Right ventricle myocardium inferior (tissue), 1 donor: ENCODE measurements around the gene CRPPA. TPM values are rescaled to one million over a fixed set of nuclear protein-coding genes. Genes with fewer than 3 reads are reported as not detected.
"Not testable (repeated sequence)": the region's sequence is repeated elsewhere in the genome, so short reads cannot be mapped to it uniquely, and the experiment has no call there.

Source experiments
- ATAC-seq: fragments of 200-7000 bp; cut with Tn5 transposase; one replicate; pipeline ENCODE4 v1.9.1; 2020; ENCODE audit warnings: mild to moderate bottlenecking, moderate library complexity
- DNase-seq: peaks from one replicate; pipeline ENCODE4 v3.0.0; 2021; ENCODE audit errors: missing footprints
- intact Hi-C: fragments of 100-400 bp; cut with DNase I; formaldehyde crosslinking; loops from one replicate; pipeline ENCODE4 v1.11.0; 2022
- total RNA-seq: library from RNA; stranded (reverse); fragmentation: NEBNext Ultra II Directional; extraction: Animal tissue kit (Norgen Biotek cat#: 25700); gene quantifications from one replicate; pipeline ENCODE4 v1.2.1, GENCODE V29; 2021
- donor health status: DM: no; HTN: yes; CAD: no; lungs with severe emphysema.

Gene CRPPA
- total RNA-seq, 1 donor from 2014 or later = 7.1 TPM

DNA sequence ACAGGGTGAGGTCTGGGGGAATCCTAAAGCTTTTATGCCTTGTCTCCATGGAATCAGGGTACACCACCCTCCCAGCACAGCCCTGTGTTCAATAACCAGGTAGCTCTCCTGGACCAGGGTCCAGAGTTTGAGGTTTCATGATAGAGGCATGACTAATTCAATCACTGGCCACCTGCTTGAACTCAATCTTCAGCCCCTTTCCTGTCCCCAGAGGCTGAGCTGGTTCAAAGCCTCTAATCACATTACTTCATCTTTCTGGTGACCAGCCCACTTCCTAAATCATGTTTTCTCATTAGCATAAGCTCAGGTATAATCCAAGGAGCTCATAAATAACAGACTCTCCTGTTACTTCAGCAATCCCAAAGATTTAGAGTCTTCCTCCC lies 20.5 kb downstream of the CRPPA start:
- DNase-seq (no peak), ATAC-seq (no peak)
- intact Hi-C loops = no loop called here

DNA sequence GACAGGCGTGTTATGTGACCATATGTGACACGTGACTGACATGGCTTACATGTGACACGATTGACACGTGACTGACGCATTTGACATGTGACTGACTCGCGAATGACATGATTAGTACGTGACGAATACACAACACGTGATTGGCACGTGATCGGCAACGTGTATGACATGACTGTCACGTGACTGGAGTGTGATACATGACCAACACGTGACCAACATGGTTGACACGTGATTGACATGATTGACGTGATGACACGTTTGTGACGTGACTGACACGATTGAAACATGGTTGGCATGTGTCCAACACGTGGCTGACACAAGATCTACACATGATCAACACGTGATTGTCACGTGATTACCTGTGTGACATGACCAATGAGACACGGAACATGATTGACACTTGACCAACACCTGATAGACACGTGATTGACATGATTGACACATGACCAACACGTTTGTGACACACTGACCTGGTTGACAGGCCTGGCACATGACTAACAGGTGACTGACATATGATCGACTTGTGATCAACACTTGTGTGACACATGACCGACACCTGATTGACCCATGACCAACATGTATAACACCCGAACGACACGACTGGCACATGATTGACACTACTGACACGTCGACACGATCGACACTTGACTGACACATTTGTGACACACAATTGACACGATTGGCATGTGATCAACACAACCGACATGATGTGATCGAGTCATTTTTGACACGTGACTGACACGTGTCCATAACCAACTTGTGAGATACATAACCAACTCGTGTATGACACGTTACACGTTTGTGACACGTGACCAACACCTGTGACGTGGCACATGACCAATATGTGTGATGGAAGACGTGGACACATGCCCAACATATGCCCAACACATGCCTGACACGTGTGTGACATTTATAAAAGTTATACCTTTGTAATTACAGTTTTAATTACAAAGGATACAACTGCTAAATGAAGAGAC lies 21.1 kb downstream of the CRPPA start:
- DNase-seq = no peak
- intact Hi-C loops = no loop called here
- no peak for ATAC-seq

DNA sequence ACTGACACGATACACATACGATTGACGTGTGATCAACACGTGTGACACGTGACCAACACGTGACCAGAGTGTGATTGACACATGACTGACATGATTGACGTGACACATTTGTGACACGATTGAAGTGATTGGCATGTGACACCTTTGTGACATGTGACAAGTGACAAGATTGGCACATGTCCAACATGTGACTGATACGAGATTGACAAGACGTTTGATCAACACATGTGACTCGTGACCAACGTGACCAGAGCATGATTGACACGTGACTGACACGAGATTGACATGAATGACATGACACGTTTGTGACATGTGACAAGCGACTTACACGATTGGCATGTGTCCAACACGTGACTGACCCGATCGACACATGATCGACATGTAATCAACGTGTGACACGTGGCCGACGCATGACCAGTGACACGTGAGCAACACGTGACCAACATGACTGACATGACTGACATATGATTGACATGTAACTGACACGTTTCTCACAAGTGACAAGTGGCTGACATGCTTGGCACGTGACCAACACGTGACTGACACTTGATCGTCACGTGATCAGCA lies 22.0 kb downstream of the CRPPA start:
- ATAC-seq (no peak), DNase-seq (no peak)
- intact Hi-C loops = no loop called here

DNA sequence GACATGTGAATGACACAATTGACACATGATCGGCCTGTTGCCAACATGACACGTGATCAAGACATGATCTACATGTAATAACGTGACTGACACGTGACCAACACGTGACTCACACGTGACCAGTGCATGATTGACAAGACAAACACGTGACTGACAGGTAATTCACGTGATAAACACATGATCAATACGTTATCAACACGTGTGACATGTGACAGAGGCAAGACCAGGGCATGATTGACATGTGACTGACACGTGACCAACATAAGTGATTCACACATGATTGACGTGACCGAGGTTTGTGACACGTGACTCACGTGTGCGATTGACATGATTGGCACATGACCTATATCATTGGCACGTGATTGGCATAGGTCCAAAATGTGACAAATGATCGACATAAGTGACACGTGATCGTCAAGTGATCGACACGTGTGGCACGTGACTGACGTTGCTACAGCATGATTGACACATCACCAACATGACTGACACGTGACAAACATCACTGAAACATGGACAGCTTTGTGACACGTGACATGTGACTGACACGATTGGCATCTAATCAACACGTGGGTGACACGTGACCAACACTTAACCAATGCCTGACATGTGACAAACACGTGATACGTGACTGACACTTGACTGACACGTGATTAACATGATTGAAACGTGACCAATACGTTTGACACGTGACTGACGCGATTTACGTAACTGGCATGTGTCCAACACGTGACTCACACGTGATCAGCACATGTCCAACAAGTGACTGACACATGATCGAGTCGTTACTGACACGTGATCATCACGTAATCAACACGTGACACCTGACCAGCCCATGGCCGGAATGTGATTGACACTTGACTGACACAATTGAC lies 23.0 kb downstream of the CRPPA start:
- DNase-seq = no peak

DNA sequence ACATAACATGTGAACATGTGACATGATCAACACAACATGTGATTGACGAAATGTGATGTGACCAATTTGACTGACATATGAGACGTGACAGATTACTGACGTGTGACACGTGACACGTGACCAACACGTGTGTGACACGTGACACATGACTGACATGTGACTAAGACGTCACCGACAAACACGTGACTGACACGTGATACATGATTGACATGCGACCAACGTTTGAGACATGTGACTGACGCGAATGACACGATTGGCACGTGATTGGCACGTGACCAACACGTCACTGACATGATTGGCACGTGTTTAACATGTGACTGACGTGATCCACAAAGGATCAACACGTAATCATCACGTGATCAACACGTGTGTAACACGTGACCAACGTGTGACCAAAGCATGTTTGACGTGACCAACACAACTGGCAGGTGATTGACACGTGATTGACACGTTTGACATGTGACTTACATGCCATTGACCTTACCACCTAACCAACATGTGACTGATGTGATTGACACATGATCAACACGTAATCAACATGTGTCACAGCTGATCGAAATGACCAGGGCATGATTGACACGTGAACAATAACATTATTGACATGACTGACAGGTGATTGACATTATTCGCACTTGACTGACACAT lies 23.7 kb downstream of the CRPPA start:
- ATAC-seq = no peak
- DNase-seq = no peak
- intact Hi-C loops = no loop called here

More for the DNA sequence above, 23.0 kb downstream of the CRPPA start:
- intact Hi-C loops = no loop called here
- ATAC-seq = no peak

DNA sequence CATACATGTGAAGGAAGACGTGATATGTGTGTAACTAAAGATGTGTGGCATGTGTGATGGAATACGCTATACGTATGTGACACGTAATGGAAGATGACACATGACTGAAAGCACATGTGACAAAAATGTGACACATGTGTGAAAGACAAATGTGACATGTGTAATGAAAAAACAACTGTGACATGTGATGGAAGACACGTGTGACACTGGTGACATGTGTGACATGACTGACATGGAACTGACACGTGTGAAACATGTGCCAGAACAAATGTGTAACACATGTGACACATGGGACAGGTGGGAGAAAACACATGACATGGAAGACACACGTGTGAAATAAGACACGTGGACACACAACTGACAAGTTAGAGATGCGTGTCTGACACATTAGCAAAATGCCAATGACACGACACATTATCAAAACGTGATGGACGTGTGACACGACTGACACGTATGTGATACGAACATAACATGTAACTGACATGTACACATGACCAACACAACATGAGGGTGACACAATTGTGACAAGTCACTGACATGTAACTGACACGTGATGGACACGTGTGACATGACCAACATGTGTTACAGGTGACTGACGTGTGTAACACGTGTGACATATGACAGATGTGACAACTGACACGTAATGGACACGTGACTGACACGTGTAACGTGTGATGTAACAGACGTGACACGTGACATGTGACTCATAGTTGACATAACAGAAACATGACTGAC lies 24.4 kb downstream of the CRPPA start:
- no peak for DNase-seq
- no peak for ATAC-seq
- intact Hi-C loops = no loop called here

DNA sequence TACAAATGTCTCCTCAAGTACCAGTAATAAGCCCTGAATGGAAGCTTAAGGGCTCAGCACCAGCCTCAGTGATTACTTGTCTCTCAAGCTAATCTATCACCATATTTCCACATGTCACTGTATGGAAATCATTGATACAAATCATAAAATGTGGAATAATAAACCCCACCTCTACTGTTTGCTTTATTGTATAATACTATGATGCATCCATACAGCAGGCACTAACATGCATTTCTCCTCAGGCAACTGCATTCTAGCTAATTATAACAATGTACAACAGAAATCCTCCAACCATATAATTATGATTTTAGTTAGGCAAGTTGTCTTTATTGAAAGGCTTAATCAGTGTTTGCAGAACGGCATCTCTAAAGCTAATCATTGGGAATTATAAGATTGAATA lies 26.2 kb downstream of the CRPPA start:
- intact Hi-C loops = no loop called here
- ATAC-seq (no peak), DNase-seq (no peak)

DNA sequence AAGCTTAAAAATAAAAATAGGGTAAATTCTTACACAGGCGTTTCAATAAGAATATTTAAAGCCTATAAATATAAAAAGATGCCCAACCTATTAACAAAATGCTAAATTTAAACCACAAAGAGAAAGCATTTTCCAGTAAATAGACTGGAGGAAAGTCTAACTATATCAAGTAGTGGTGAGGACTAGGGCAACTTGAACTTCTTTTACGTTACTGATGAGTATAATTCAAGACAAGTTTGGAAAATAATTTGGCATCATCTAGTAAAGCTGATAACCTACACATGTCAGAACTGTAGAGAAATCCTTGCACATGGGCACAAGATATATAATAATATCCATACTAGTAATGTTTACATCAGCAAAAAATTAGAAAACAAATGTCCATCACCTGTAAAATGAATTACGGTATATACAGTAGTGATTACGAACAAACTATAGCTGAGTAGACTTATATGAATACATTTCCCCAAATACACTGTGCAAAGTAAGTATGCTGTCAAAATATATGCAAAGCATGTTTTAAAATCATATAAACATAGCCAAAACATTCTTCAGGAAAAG lies 27.4 kb downstream of the CRPPA start:
- DNase-seq (no peak), ATAC-seq (no peak)
- intact Hi-C loops = no loop called here

DNA sequence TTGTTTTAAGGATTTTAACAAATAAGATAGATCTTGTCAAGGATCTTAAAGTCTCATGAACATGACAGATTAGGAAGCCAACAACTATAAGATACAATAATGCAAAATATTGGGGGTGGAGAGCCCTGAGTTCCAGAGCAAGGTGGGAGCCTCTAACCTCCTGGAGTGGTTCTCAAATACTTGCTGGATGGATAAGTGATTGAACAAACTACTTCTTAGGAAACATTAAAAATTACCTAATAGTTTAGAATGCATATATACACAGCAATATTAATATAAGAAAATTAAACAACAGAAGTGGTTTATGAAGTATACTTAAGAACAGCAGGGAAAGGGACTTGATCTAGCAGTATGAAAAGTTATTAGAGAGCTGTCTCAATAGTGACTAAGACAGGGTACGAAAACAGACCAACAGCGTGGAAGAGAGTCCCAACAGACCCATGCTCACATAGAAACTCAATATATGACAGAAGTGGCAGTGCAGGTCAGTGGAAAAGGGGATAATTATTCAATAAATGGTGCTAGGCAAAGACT lies 28.3 kb downstream of the CRPPA start:
- intact Hi-C loops = no loop called here
- ATAC-seq (no peak), DNase-seq (no peak)

DNA sequence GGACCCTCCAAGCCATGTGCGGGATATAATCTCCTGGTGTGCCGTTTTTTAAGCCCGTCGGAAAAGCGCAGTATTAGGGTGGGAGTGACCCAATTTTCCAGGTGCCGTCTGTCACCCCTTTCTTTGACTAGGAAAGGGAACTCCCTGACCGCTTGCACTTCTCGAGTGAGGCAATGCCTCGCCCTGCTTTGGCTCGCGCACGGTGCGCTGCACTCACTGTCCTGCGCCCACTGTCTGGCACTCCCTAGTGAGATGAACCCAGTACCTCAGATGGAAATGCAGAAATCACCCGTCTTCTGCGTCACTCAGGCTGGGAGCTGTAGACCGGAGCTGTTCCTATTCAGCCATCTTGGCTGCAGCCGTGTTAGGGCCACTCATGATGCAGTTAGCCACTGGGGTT lies 37.6 kb downstream of the CRPPA start:
- ATAC-seq, DNase-seq, intact Hi-C loops: not testable (repeated sequence)

DNA sequence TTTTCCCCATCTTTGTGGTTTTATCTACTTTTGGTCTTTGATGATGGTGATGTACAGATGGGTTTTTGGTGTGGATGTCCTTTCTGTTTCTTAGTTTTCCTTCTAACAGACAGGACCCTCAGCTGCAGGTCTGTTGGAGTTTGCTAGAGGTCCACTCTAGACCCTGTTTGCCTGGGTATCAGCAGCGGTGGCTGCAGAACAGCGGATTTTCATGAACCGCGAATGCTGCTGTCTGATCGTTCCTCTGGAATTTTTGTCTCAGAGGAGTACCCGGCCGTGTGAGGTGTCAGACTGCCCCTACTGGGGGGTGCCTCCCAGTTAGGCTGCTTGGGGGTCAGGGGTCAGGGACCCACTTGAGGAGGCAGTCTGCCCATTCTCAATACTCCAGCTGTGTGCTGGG lies 38.2 kb downstream of the CRPPA start:
- DNase-seq = not testable (repeated sequence)

More for the DNA sequence above, 38.2 kb downstream of the CRPPA start:
- ATAC-seq, intact Hi-C loops: not testable (repeated sequence)

Other genes with a start within 250 kb of the CRPPA start
- gene SOSTDC1, start 44.2 kb upstream of the CRPPA start, total RNA-seq = 1.0 TPM
- gene LRRC72, start 105.3 kb upstream of the CRPPA start, total RNA-seq = not detected
- 21.9 TPM for gene ANKMY2, start 224.2 kb upstream of the CRPPA start, total RNA-seq
- gene BZW2, start 224.6 kb upstream of the CRPPA start, total RNA-seq = 369 TPM